ENCODE data around the gene BBLN.
A peak's percentile ranks its signal among the peaks of the same experiment; 100 is the strongest.

Gene BBLN

GRCh38 chr9:128191406-128192046, 31.5 kb downstream of the BBLN start, which contains the start of gene CIZ1:
Gene CIZ1 (minus strand): TSS chr9:128191572. CDS start chr9:128190857, 715 bp downstream.
- peak; percentile 57 for DNase-seq (ENCODE audit: low read depth)

- DNase-seq (ENCODE audit: low read depth): peak; percentile 12
Measured at GRCh38 chr9:128192601-128193371, 32.7 kb downstream of the BBLN start.

GRCh38 chr9:128193469-128194096, 33.5 kb downstream of the BBLN start:
- no peak for DNase-seq (ENCODE audit: low read depth)

GRCh38 chr9:128201441-128202369, 41.6 kb downstream of the BBLN start:
- no peak for DNase-seq (ENCODE audit: low read depth)

GRCh38 chr9:128202648-128203023, 42.6 kb downstream of the BBLN start:
- no peak for DNase-seq (ENCODE audit: low read depth)

- peak; percentile 46 for DNase-seq (ENCODE audit: low read depth)
Measured at GRCh38 chr9:128203024-128203706, 43.1 kb downstream of the BBLN start, which contains the start of gene DNM1. Gene DNM1 (plus strand): TSS chr9:128203379. CDS start chr9:128203471, 92 bp downstream.

- no peak for DNase-seq (ENCODE audit: low read depth)
Measured at GRCh38 chr9:128203707-128204551, 43.9 kb downstream of the BBLN start.

GRCh38 chr9:128204858-128205257, 44.8 kb downstream of the BBLN start:
- DNase-seq (ENCODE audit: low read depth): no peak

- no peak for DNase-seq (ENCODE audit: low read depth)
Measured at GRCh38 chr9:128205296-128205944, 45.4 kb downstream of the BBLN start.

- DNase-seq (ENCODE audit: low read depth): no peak
Measured at GRCh38 chr9:128206484-128206883, 46.4 kb downstream of the BBLN start.

- DNase-seq (ENCODE audit: low read depth): no peak
Measured at GRCh38 chr9:128206916-128207910, 47.1 kb downstream of the BBLN start.

- DNase-seq (ENCODE audit: low read depth): no peak
Measured at GRCh38 chr9:128208386-128208785, 48.3 kb downstream of the BBLN start.

- no peak for DNase-seq (ENCODE audit: low read depth)
Measured at GRCh38 chr9:128208946-128209669, 49.0 kb downstream of the BBLN start.

GRCh38 chr9:128211186-128211980, 51.3 kb downstream of the BBLN start:
- no peak for DNase-seq (ENCODE audit: low read depth)

- no peak for DNase-seq (ENCODE audit: low read depth)
Measured at GRCh38 chr9:128211981-128212281, 51.9 kb downstream of the BBLN start.
